Mesodermal cell (in vitro differentiated cells): ENCODE results near the gene EPHA7.

Experiments used
- H3K27ac ChIP-seq: 2 replicates; pipeline ENCODE4 v1.7.0; 2013; ENCODE audit warnings: mild to moderate bottlenecking, low read depth, low read length, moderate library complexity; ENCODE audit not compliant: severe bottlenecking
- H3K36me3 ChIP-seq: 2 replicates; pipeline ENCODE4 v1.7.1; 2013; ENCODE audit warnings: mild to moderate bottlenecking, low read length, moderate library complexity; ENCODE audit not compliant: control insufficient read depth, insufficient read depth
- H3K4me1 ChIP-seq: one replicate; pipeline ENCODE4 v1.7.1; 2013; ENCODE audit warnings: mild to moderate bottlenecking, low read length; ENCODE audit not compliant: insufficient read depth, control insufficient read depth, poor library complexity, severe bottlenecking
- H3K4me3 ChIP-seq: 2 replicates; pipeline ENCODE4 v1.7.0; 2013; ENCODE audit warnings: low read length, control low read depth, mild to moderate bottlenecking; ENCODE audit not compliant: insufficient read depth, poor library complexity, severe bottlenecking; ENCODE audit errors: extremely low read depth
- H3K9me3 ChIP-seq: 2 replicates; pipeline ENCODE4 v1.7.1; 2013; ENCODE audit warnings: mild to moderate bottlenecking, low read length, moderate library complexity; ENCODE audit not compliant: control insufficient read depth
- WGBS, 2 experiments: methylation state at CpG; one replicate each; pipeline ENCODE4 v1.1.5; 2013; ENCODE audit warnings: missing lambda C conversion rate in 2 of 2; ENCODE audit not compliant: insufficient coverage in 2 of 2; 5-methylcytosine and 5-hydroxymethylcytosine counted together

EPHA7 gene

DNA sequence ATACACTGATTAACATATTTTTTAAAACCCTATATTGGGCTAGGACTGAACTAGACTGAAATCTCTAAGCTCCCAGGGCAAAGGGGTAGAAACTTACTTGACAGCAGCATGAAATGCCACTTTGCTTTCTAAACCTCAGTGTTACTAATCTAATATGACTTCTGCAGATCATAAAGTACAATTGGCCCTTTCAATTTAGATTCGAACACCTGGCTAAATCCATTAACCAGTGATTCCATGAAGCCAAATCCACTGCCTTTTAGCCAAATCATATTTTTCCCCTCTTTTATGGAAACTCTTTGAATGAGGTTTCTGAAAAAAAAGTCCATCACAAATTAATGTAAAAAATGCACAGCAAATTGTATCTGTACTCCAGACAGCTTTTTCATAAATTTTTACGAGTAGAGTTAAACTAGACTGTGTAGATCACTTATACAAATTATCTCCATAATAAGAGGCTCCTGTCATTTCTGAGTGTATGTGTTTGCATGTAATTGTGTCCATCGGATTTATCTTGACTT lies 25.7 kb downstream of the EPHA7 start:
- Histone ChIP-seq H3K36me3 (no peaks in the 10 kb centered on the region), H3K4me1 (no peaks in the 10 kb centered on the region), H3K9me3 (no peaks in the 10 kb centered on the region), H3K4me3 (no peak overlapping the region), H3K27ac (no peak overlapping the region)
- WGBS, 2 experiments, result 71 to 88% methylated on average over 1 of the region's 3 CpGs

DNA sequence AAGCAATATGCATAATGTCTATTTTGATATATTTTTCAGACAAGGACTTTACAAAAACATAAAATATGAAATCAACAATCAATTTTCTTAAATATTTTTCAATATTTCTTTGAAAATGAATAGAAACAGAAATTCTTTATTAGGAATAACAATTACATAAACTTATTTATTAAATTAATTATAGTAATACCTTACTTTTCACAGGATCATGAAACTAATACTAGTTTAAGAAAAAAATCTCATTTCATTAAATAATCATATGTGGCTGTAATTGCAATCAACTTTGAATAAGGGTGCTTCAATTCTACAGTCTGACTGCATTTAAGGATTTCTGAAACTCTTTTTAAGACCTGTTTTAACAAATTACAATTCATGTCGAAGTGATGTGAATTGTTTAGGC lies 26.6 kb downstream of the EPHA7 start:
- Histone ChIP-seq H3K4me1 (no peaks in the 10 kb centered on the region), H3K4me3 (no peak overlapping the region)
- WGBS, 2 experiments, result no CpG with 5 or more reads among the region's 1 CpG

DNA sequence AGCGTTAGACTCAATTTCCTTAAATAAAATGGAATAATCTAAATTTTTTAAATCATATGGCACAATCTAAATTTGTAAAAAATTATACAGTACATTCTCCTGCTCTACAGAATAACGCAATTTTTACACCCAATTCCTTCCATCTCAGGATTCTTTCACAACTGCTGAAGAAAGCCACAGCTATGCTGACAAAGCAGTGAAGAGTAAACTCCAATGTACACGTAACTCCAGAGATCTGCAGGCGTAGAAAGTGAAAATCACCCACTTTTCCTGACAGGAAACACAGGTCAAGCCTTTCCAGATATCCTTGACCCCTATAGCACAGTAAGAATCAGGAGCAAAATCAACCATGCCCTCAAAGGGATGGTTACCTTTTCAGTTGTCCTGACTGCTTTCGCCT lies 27.4 kb downstream of the EPHA7 start:
- Histone ChIP-seq H3K9me3 (no peaks in the 10 kb centered on the region), H3K27ac (no peak overlapping the region), H3K4me3 (no peak overlapping the region), H3K36me3 (peaks cover 7% of the 10 kb centered on the region), H3K4me1 (no peaks in the 10 kb centered on the region)
- 100% methylated on average over 2 to 3 of the region's 5 CpGs for WGBS, 2 experiments

More for the DNA sequence above, 26.6 kb downstream of the EPHA7 start:
- no peak overlapping the region for H3K27ac ChIP-seq
- H3K36me3 ChIP-seq, result no peaks in the 10 kb centered on the region
- H3K9me3 ChIP-seq, result no peaks in the 10 kb centered on the region

DNA sequence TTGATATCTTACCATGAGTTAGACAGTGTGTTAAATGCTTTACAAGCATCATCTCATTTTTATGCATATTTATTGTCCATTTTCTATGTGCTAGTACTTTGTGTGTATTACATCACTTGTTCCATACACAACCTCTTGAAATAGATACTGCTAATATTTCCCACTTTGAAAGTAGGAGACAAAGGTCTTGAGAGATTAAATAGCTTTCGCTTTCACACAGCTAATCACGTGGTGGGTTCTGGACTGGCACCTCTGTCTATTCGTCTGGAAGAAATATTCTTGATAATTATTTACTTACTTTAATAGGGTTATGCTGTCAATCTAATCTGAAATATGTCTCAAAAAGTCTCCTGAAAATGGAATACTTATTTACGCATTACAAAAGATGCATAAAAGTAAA lies 30.2 kb downstream of the EPHA7 start:
- no CpG with 5 or more reads among the region's 4 CpGs for WGBS, 2 experiments
- Histone ChIP-seq H3K4me3 (no peak overlapping the region), H3K27ac (no peak overlapping the region), H3K9me3 (no peaks in the 10 kb centered on the region), H3K36me3 (peaks cover 21% of the 10 kb centered on the region), H3K4me1 (no peaks in the 10 kb centered on the region)

DNA sequence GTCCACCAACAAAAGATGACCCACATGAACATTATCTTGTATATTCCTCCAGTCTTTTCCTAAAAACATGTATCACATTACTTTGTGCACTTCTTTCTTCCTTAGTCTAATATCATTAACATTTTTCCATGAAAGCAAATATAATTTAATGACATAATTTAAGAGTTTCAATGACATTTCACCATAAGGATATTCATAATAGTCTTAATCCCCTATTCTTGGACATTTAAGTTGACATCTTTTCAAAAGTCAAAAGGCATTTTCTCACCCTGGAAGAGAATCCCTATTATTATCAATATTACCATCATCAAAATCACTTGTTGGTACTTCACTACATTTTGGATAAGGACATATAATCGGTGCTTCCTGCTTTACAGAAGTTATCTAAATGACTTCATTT lies 31.3 kb downstream of the EPHA7 start:
- Histone ChIP-seq H3K9me3 (no peaks in the 10 kb centered on the region), H3K27ac (no peak overlapping the region), H3K4me3 (no peak overlapping the region), H3K4me1 (no peaks in the 10 kb centered on the region), H3K36me3 (peaks cover 21% of the 10 kb centered on the region)
- no CpG with 5 or more reads among the region's 1 CpG for WGBS, 2 experiments

DNA sequence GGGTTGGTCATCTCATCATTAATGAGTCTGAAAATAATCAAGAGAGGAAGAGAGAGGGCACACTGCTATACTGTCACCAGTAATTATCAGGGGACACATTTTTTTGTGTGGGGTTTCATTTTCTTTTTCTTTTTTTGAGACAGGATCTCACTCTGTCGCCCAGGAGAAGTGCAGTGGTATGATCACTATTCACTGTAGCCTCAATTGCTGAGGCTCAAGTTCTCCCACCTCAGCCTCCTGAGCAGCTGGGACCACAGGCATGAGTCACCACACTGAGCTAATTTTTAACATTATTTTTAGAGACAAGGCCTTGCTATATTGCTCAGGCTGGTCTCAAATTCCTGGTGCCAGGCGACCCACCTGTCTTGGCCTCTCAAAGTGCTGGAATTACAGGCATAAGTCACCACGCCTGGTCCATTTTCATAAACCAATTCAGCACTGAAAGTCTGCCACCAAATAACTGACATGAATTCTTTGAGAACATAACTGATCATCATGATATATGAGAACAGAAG lies 43.3 kb downstream of the EPHA7 start:
- H3K36me3 ChIP-seq, result no peaks in the 10 kb centered on the region
- WGBS, 2 experiments, result 100% methylated on average over 1 to 2 of the region's 3 CpGs
- H3K4me3 ChIP-seq, result no peak overlapping the region
- H3K27ac ChIP-seq, result no peak overlapping the region
- no peaks in the 10 kb centered on the region for H3K4me1 ChIP-seq
- no peaks in the 10 kb centered on the region for H3K9me3 ChIP-seq

DNA sequence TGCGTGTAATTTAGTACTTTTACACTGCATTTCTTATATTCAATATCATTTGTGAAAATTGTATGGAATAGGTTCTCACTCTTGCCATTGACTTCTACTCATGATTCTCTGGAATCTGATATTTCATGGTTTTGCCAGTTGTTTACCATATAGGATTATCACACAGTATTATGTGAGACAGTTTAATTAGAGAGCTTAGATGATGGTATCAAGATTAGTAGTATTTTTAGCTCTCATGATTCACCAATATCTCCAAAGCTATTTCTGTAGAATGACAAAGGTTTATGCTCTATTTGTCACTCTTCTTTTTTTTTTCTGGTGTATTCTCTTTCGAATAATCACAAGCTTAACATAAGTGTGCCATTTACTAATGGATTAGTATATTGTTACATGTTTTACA lies 45.9 kb downstream of the EPHA7 start:
- Histone ChIP-seq H3K4me1 (no peaks in the 10 kb centered on the region), H3K27ac (no peak overlapping the region), H3K9me3 (no peaks in the 10 kb centered on the region), H3K4me3 (no peak overlapping the region), H3K36me3 (no peaks in the 10 kb centered on the region)
- no CpG with 5 or more reads among the region's 2 CpGs for WGBS, 2 experiments

DNA sequence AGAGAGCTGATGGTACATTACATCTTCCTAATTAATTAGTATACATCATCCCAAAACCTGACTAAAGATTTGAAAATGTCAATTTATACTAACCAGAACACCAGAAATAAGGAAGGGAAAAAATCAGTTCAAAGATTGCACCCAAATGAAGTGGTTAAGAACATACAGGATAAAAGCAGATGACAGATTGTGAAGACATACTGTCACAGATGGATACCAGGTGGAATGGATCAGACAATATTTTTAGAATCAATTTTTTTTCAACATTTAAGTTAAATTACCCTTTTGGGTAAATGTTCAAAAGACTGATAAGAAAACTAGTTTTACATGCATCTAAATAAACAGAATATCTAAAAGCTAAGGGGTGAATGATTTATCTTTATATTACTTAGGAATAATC lies 47.6 kb downstream of the EPHA7 start:
- Histone ChIP-seq H3K4me1 (no peaks in the 10 kb centered on the region), H3K27ac (no peak overlapping the region), H3K9me3 (no peaks in the 10 kb centered on the region), H3K36me3 (no peaks in the 10 kb centered on the region), H3K4me3 (no peak overlapping the region)

DNA sequence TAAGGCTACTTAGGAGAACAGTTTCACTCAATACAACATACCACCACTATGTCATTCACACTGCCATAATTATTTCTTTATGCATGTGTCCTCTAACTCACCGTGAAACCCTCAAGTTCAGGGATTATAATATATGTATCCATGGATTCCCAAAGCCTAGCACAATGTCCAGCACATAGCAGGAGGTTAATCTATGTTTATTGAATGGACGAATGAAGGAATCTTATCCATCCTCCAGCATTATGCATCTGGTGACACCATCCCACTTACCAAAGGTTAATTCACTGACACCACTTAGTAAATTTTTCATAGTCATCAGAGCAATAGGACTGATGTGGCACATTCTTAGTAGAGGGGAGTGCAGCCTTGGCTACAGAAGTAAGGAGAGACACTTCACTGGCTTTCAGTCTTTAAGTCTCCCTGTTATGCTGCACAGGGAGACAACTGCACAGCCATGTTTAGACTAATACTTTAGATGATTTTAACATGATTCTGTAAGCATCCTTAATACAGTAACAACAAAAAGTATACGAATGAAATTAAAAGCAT lies 49.7 kb downstream of the EPHA7 start:
- Histone ChIP-seq H3K9me3 (no peaks in the 10 kb centered on the region), H3K4me3 (no peak overlapping the region), H3K36me3 (no peaks in the 10 kb centered on the region), H3K27ac (no peak overlapping the region), H3K4me1 (no peaks in the 10 kb centered on the region)
- no CpG with 5 or more reads among the region's 3 CpGs for WGBS, 2 experiments

DNA sequence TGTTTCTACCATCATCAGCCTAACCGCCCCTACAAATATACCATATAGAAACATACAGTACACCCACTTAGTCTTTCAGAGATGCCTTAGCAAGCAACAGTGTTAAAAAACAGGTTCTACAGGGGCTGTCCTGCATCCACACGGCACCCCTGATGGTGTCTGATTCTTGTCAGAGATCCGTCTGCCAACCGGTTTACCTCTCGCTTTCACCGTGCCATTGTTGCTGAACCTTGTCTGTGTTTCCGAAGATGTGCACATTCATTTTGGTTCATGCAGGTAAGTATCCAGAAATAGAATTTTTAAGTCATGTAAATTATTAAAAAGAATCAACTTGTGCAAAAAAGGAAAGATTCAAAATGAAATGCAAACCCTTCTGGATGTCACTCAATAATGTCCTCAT lies 52.9 kb downstream of the EPHA7 start:
- H3K4me1 ChIP-seq, result no peaks in the 10 kb centered on the region
- WGBS, 2 experiments, result 96% methylated on average over 3 to 4 of the region's 7 CpGs
- H3K27ac ChIP-seq, result no peak overlapping the region
- no peak overlapping the region for H3K4me3 ChIP-seq
- no peaks in the 10 kb centered on the region for H3K36me3 ChIP-seq
- no peaks in the 10 kb centered on the region for H3K9me3 ChIP-seq

DNA sequence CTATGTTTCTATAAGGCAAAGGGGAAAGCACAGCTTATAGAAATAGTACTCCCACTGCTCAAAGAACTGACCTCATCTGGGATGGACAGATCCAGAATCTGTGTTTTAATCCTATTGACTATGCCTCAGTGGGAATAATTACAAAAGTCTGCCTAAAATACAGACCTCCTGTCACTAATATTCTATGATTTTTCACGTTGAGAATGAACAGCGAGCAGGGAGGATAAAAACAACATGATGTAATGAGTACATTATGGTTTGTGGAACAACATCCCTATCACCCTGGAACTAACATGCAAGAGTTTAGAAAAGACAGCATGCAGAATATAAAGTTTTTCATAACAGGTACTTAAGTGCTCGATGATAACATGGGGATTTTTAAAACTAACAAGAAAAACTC lies 53.9 kb downstream of the EPHA7 start:
- H3K36me3 ChIP-seq, result no peaks in the 10 kb centered on the region
- no peaks in the 10 kb centered on the region for H3K9me3 ChIP-seq
- no peak overlapping the region for H3K27ac ChIP-seq
- no CpG with 5 or more reads among the region's 3 CpGs for WGBS, 2 experiments
- H3K4me1 ChIP-seq, result no peaks in the 10 kb centered on the region
- no peak overlapping the region for H3K4me3 ChIP-seq
